BE2C (cell line): ENCODE data around the gene MLIP.

Experiments used
- DNase-seq: peaks from one replicate; pipeline ENCODE4 v3.0.0-alpha.2; 2020
- H3K27me3 ChIP-seq: fragments of 250-450 bp; sonication (Bioruptor Pico); 2 replicates; pipeline ENCODE4 v1.5.1; 2020; ENCODE audit warnings: mild to moderate bottlenecking
- H3K36me3 ChIP-seq: fragments of 250-450 bp; sonication (Bioruptor Pico); 2 replicates; pipeline ENCODE4 v1.5.1; 2020; ENCODE audit warnings: mild to moderate bottlenecking
- H3K4me1 ChIP-seq: fragments of 250-450 bp; sonication (Bioruptor Pico); 2 replicates; pipeline ENCODE4 v1.5.1; 2020
- H3K4me3 ChIP-seq: 2 replicates; pipeline ENCODE4 v1.5.1; 2011; ENCODE audit warnings: low read depth, low read length
- H3K9me3 ChIP-seq: fragments of 250-450 bp; sonication (Bioruptor Pico); 2 replicates; pipeline ENCODE4 v1.5.1; 2020
- CTCF ChIP-seq: IDR thresholded peaks from 2 replicates; pipeline ENCODE4 v1.5.1; 2012; ENCODE audit warnings: mild to moderate bottlenecking, low read depth, low read length

The MLIP gene

DNA sequence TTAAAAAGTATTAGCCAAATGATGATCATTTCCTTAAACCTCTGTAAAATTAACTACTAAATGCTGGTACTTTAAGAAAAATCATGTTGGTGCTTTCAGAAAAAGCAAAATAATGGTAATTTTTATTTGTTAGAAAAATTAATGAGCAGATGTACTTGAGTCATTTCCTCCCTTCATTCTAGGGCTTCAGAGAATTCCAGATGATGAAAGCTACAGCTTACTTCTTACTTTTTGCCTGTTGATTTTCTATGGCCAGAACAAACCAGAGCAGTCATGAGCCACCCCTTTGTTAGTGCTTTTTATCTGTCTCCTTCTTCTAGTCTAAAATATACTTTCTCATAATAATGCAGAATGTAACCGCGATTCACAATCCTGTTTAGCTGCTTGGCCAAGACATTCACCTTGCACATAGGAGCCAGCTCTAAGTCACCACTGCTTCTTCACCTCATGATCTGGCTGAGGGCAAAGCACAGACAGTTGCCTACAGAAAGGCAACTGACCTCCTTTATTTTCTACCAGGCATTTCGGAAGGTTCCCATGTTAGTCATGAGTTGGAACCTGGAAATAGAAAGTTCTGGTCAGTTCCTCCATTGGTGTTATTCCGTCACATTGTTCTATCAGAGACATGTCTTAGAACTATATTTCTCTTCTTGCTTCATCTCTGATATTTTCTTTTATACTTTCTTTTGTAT, 153.5 kb downstream of the MLIP start:
- DNase-seq, result no peak
- Histone ChIP-seq H3K4me3 (no peak overlapping the region), H3K9me3 (no peaks in the 10 kb centered on the region), H3K36me3 (no peaks in the 10 kb centered on the region), H3K27me3 (no peaks in the 10 kb centered on the region), H3K4me1 (no peaks in the 10 kb centered on the region)
- TF ChIP-seq CTCF, result no peak

DNA sequence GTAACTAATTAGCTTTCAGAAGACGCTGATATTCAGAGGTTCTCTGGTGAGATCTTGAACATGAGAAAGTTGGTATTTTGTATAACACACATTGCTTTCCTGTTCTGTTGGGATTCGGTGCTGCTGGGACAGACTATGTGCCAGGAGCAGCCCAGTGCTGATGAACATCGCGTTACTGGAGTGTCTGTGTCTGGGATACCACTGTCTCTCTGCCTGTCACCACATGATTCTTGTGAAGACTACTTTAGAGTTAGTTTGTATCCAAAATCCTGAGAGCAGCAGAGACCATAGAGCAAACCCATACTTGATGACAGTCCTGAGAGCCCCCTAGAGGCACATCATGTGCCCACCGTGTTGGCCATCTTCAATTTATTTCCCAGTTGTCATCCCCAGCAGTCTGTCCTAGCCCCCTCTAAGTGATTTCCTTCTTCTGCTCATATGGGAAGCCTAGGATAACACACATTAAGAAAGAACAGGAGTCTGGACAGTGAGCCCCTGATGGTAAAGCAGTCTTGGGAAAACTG, 155.2 kb downstream of the MLIP start:
- Histone ChIP-seq H3K9me3 (no peaks in the 10 kb centered on the region), H3K36me3 (no peaks in the 10 kb centered on the region), H3K4me3 (no peak overlapping the region), H3K4me1 (no peaks in the 10 kb centered on the region), H3K27me3 (no peaks in the 10 kb centered on the region)
- TF ChIP-seq CTCF, result no peak
- DNase-seq, result no peak

GRCh38 chr6:54267798-54268197, 156.6 kb downstream of the MLIP start:
- Histone ChIP-seq H3K27me3 (no peaks in the 10 kb centered on the region), H3K9me3 (no peaks in the 10 kb centered on the region), H3K4me1 (no peaks in the 10 kb centered on the region), H3K36me3 (no peaks in the 10 kb centered on the region), H3K4me3 (no peak overlapping the region)
- peak; percentile 31; the same call in 1 of the 2 replicates for TF ChIP-seq CTCF
- DNase-seq, result peak; percentile 15

DNA sequence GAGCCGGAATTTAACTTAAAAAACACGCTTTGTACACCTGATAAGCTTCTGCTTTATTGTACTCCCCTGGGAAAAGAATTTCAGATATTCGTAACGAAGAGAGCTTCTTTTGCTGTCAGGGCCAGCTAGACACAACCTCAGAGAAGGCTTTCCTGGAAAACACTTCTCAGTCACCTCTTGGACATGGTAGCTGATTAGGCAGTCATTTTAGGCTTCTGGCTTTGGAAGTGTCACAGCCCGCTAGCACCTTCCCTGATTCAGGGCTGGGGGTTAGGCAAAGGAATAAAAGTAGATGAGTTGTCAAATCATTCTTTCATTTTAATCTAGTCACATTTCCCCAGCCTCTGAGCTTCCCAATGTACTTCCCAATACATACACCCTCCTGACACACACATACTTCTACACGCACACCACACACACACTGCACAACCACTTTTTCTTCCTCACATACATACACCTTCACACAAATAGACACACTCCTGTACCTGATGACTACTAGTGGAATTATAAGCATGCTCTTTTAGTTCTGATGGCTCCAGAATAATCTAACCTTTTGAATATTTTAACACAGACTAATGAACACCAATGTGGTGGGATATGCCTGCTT, 162.1 kb downstream of the MLIP start:
- Histone ChIP-seq H3K4me3 (no peak overlapping the region), H3K27me3 (no peaks in the 10 kb centered on the region), H3K36me3 (no peaks in the 10 kb centered on the region), H3K9me3 (no peaks in the 10 kb centered on the region), H3K4me1 (no peaks in the 10 kb centered on the region)
- DNase-seq, result no peak
- TF ChIP-seq CTCF, result no peak

DNA sequence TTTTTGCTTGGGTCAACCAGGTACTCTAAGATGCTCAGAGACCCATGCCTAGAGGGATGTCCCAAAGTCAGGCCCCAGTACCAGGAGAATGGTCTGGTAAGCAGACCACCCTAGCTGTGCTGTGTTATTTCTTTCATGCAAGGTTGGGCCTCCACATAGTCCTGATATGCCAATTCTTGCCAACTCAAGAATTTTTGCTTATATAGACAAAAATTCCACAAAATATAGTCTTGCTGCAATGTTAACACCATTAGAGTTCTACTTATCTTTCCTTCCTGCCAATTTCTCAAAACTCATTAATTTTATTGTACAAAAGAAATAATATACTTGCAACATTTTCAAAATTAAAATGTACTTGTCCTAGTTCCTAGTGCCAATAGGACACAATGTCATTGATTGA, 163.1 kb downstream of the MLIP start:
- no peaks in the 10 kb centered on the region for H3K9me3 ChIP-seq
- no peak overlapping the region for H3K4me3 ChIP-seq
- H3K36me3 ChIP-seq, result no peaks in the 10 kb centered on the region
- no peaks in the 10 kb centered on the region for H3K4me1 ChIP-seq
- no peaks in the 10 kb centered on the region for H3K27me3 ChIP-seq
- no peak for TF ChIP-seq CTCF
- DNase-seq, result no peak

- no peaks in the 10 kb centered on the region for H3K9me3 ChIP-seq
Measured at GRCh38 chr6:54282186-54282585, 170.9 kb downstream of the MLIP start.

More at GRCh38 chr6:54282186-54282585, 170.9 kb downstream of the MLIP start:
- Histone ChIP-seq H3K27me3 (no peaks in the 10 kb centered on the region), H3K4me3 (no peak overlapping the region), H3K4me1 (no peaks in the 10 kb centered on the region), H3K36me3 (no peaks in the 10 kb centered on the region)
- no peak for TF ChIP-seq CTCF
- no peak for DNase-seq
